ENCODE data around the gene UXS1.

UXS1 gene

DNA sequence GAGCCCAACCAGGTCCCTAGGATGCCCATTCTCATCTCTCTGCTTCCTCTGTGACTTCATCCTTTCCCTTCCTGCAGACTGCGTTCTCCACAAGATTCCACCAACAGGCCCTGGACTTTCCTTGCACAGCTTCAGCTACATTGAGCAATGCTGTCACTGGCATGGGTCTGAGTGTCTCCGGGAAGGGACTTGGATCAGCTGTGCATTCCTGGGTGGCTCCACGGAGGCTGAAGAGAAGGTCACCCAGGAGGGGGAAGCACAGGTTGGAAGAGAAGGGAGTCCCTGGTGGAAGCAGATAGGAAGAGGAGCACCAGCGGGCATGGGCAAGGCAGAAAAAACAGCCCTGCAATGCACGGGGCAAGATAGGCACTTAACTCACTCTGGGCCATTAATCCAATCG is 140.5 kb downstream of the UXS1 start:
- TF ChIP-seq, protein P1, sequence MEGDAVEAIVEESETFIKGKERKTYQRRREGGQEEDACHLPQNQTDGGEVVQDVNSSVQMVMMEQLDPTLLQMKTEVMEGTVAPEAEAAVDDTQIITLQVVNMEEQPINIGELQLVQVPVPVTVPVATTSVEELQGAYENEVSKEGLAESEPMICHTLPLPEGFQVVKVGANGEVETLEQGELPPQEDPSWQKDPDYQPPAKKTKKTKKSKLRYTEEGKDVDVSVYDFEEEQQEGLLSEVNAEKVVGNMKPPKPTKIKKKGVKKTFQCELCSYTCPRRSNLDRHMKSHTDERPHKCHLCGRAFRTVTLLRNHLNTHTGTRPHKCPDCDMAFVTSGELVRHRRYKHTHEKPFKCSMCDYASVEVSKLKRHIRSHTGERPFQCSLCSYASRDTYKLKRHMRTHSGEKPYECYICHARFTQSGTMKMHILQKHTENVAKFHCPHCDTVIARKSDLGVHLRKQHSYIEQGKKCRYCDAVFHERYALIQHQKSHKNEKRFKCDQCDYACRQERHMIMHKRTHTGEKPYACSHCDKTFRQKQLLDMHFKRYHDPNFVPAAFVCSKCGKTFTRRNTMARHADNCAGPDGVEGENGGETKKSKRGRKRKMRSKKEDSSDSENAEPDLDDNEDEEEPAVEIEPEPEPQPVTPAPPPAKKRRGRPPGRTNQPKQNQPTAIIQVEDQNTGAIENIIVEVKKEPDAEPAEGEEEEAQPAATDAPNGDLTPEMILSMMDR (IDR thresholded peaks at IDR 0.05; ENCODE audit: low read depth, low read length): no peak
- no peak for DNase-seq (ENCODE audit: extremely low read depth, low read depth)

DNA sequence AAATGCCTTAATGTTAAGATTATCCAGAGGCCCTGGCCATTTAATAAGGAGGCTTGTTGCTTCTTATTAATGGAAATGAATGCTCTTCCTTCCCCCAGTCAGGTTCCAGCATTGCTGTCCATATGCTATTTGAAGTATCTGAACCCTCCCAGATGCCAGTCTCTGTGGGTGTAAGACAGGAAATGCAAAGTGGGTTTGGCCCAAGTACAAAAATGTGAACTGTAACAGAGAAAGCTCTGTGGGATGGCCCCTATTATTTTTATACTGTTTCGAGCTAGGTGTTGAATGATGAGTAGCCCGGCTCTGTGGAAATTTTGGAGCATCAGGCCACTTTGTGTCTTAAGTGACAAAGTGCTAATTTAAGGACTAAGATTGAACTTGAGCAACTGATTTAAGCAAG is 141.0 kb downstream of the UXS1 start:
- TF ChIP-seq, protein P1 (IDR thresholded peaks at IDR 0.05; ENCODE audit: low read depth, low read length): no peak
- DNase-seq (ENCODE audit: extremely low read depth, low read depth): no peak

DNA sequence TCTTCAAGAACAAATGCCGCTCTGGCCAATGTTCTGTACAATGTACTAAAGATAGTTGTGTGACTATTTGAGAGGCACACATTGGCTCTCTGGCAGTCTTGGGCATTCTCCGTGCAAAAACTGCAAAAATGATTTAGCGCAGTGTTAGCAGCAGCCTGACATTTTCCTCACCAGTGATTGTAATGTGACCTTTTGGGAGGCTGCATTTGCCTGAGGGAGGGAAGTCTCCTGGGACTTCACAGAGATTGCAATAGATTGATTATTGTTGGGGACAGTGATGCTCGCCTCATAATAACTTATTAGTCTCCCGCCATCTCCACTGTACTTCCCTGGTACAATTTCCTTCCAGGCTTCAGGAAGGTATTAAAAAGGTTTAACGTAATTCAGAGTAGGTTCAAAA is 149.2 kb downstream of the UXS1 start:
- TF ChIP-seq, protein P1 (IDR thresholded peaks at IDR 0.05; ENCODE audit: low read depth, low read length): no peak
- no peak for DNase-seq (ENCODE audit: extremely low read depth, low read depth)

DNA sequence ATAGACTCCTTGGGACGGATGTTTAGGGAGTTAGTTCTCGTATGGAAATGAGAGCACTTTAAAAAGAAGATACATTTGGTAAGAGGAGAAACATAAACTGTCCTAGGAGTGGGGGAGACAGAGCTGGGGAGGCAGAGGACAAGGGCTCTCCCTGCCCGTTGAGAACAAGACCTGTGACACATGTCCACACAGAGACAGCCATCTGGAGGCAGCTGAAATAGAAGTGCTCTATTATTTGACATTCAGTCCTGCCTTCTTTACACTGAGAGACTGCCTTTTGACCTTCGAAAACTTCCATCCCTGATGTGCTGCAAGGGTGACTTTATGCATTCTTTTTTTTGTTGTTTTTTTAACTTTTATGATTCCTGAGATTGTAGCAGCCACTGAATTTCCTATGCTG is 150.1 kb downstream of the UXS1 start:
- TF ChIP-seq, protein P1 (IDR thresholded peaks at IDR 0.05; ENCODE audit: low read depth, low read length): no peak

More for the DNA sequence above, 150.1 kb downstream of the UXS1 start:
- DNase-seq (ENCODE audit: extremely low read depth, low read depth): no peak
